ELR (cell line): Measurements from ENCODE around the gene OR1D2.
"Not testable (repeated sequence)": the region's sequence is repeated elsewhere in the genome, so short reads cannot be mapped to it uniquely, and the experiment has no call there.

ENCODE experiments used
- DNase-seq: peaks from one replicate; pipeline ENCODE4 v3.0.0-alpha.2; 2015; ENCODE audit warnings: low read depth

OR1D2 gene

DNA sequence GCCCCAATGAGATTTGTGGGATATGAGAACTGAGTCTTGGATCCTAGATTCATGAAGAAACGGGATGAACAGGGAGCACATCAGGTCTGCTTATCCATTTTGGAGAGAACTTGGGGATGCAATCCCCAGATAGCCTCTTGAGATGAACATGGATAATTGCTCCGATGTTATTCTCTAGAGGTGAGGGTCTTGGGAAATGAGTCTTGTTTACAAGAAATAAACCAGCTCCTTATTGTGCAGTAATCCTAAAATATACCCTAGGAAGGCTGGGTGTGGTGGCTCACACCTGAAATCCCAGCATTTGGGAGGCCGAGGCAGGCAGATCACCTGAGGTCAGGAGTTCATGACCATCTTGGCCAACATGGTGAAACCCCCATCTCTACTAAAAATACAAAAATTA is at the start of gene OR1D2:
Gene OR1D2, minus strand, starts transcription at position 101 of the 400 bp plus-strand sequence. CDS start 11,426 bp downstream, outside the sequence.
- no peak for DNase-seq

DNA sequence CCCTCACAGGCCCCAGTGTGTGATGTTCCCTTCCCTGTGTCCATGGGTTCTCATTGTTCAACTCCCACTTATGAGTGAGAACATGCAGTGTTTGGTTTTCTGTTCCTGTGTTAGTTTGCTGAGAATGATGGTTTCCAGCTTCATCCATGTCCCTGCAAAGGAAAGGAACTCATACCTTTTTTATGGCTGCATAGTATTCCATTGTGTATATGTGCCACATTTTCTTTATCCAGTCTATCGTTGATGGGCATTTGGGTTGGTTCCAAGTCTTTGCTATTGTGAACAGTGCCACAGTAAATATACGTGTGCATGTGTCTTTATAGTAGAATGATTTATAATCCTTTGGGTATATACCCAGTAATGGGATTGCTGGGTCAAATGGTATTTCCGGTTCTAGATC is 33.3 kb upstream of the OR1D2 start:
- DNase-seq = not testable (repeated sequence)

DNA sequence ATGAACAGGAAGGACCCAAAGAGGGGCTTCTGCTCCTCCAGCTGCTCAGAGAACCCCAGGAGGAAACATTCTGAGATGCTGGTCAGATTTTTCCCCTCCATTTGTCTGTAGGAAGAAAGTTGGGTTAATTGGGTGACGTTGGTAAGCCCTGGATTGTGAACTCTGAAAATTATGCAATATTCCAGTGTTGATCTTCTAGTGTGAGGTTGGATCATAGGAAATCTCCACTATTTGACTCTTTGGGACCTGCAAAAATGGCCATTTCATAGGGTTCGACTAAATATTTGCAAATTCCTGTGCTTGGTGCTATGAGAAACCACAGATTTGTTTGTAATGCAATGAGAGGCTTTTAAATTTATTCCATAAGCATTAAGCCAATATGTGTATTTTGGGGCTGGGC is 23.2 kb upstream of the OR1D2 start, which contains the start of gene OR1G1:
Gene OR1G1, minus strand, starts transcription at position 101 of the 400 bp plus-strand sequence. Its CDS starts 0 bp downstream, at position 101.
- DNase-seq = no peak

DNA sequence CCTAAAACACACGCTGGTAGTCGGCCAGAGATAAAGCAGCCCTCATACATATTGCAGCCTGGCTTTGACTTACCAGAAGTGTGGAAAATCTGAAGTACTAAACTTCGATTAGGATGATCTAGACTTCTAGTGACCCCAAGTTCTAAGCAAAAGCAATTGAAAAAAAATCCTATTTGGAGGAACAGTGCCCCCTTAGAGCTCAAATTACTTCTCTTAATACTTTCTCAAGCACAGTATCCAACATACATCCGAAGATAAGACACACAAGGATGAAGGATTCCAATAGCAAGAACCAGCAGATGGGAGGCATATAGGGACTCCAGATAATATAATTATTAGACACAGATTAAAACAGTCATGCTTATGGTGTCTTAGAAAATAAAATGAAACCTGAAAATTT is 30.4 kb downstream of the OR1D2 start:
- DNase-seq = not testable (repeated sequence)

DNA sequence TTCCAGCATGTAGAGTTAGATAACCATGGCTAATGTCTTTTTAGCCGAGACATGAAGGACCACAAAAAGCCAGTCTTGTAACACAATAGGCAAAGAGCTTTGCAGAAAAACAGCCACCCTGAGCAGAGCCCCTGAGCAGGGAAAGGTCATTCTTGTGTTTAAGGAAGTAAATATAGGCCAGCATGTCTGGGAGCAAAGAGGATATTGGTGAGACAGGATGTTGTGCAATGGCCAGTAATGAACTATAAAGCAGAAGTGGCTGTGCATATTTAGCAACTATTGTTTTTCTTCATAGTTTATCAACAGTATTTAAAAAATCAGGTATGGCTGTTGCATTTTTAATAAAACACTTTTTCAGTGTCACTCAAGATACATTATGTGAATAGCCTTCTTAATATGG is 39.0 kb downstream of the OR1D2 start:
- DNase-seq = not testable (repeated sequence)

DNA sequence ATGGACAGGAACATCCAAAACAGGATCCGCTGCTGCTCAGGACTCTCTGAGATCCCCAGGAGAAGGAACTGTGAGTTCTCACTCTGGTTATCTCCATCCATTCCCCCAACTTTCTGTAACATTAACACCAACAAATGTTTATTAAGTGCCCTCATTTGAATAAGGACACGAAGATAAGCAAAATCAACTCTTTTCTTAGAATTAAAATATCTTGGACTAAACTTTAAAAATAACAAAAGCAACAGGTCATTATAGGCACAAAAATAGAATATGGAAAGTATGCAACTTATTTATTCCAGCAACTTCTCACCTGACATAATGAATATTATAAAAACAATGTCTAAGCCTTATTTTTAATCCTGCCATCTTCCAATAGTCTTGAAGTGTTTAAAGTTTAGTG is 40.7 kb downstream of the OR1D2 start, which contains the start of gene OR1D5:
Gene OR1D5, minus strand, starts transcription at position 101 of the 400 bp plus-strand sequence. Its CDS starts 0 bp downstream, at position 101.
- not testable (repeated sequence) for DNase-seq

- DNase-seq = not testable (repeated sequence)
Observed at GRCh38 chr17:3062824-3063377, 41.3 kb downstream of the OR1D2 start.

GRCh38 chr17:3054868-3055267 is 49.4 kb downstream of the OR1D2 start:
- not testable (repeated sequence) for DNase-seq

DNA sequence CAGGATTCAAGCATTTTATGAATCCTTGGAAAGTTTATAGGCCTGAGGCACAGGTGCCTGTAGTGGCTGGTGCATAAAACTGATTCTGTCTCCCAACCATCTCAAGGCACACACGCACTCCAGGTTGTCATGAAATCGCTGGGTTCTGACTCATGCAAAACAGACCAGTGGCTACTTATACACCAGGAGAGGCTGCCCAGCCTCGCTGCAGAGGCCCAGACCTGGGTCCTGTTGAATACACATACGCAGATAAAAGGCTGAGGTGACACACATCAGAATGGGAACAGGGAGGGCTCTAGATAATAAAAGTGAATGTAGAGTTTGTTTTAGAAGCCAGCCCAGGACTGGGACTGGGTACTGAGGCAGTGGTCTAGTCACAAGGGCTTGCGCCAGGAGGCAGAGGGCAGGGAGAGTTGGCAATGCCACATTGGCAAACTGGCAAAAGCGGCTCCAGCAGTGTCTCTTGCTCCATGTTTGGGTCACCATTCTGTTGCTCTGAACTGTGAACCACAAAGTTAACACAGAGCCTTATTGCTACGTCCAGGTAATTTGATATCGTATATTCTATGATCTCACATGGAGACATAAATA is 54.4 kb downstream of the OR1D2 start:
- no peak for DNase-seq

DNA sequence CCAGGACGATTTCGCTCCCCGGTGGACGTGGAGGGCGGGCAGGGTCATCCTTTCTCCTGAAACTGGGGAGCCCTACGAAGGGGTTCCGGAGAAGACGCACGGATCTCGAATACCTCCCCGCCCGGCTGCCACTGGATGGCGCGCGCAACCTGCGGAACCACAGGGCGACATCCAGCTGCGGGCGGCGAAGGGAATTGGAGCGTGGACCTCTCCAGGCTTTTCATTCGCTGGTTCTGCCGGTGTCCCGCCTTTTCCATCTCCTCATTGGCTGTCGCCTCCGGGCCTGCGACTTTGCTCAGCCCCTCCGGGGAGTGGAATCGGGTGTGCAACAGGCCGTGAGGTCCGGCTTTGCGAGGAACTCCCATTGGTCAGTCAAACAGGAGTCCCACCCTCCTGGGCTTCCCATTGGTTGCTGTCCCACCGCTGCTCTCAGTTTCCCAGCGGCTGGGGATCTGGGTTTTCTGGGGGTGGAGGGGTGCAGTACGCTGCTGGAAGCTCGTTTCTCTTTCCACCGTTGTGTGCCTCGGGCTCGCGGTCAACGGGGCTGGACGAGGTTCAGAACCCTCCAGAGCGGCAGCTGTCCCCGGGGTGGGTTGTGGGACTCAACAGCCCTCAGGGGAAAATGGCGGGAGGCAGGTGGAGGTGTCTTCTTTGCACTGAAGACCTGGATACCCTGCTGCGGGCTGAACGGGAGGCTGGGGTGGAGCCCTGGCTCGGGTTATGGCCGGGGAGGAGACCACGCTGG is 55.3 kb downstream of the OR1D2 start:
- DNase-seq = peak; percentile 86

DNA sequence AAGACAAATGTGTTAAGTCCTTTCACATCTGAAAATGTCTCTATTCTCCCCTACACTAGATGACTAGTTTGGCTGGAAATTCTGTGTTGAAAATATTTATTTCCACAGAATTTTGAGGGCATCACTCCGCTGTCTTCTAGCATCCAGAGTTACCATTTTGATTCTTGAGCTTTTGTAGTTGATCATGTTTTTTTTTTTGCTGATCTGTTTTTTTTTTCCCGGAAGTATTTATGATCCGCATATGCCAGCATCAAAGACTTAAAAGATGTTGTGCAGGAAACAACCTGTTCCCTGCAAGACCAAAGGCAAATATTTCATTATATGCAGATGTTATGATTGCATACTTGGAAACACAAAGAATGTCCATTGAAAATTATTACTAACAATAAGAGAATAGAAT is 57.5 kb downstream of the OR1D2 start:
- DNase-seq = no peak

DNA sequence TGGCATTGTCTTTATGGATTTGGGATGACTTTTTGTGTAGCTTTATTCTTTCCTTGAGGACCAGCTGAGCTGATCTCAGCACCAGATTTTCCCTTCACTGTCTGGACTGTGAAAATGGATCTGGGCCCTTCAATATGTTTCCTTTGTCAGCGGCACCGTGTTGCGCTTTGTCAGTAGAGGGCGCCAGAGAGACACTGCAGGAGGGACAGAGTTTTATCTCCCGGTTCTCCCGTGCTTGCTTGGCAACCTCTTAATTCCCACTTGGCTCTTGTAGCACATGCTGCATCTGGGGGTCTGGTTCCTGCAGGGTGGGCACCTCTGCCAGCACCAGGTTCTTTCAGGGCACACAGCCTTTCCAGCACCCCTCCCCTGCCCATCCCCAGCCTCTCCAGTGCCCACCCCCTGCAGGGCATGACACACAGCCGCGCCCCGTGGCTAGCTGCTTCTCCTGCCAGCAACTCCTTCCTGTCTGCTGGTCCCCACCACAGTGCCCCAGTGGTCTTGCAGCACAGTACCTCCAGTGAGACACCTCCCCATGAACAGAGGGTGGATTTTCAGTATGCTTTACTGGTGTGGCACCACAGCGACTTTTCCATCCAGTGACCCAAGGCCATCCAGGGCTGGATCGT is 60.4 kb downstream of the OR1D2 start:
- peak; percentile 19 for DNase-seq

- DNase-seq = no peak
Observed at GRCh38 chr17:3040882-3041281, 63.3 kb downstream of the OR1D2 start.

DNA sequence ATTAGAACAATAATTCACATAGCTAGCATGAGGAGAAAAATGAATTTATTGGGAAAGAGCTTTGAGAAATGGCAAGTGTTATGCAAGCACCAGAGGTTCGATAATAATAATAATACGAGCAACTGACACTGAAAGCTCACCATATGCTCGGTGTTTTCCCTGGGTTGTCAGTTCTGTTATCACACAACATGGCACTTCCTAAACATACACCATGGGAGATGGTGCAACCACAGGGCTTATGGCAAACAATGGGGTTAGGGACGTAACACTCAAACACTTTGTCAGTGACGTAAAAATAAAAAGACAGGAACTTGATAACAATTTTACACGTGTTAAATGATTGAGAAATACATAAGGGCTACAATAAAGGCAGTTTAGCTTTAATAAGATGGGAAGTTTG is 64.5 kb downstream of the OR1D2 start:
- no peak for DNase-seq

DNA sequence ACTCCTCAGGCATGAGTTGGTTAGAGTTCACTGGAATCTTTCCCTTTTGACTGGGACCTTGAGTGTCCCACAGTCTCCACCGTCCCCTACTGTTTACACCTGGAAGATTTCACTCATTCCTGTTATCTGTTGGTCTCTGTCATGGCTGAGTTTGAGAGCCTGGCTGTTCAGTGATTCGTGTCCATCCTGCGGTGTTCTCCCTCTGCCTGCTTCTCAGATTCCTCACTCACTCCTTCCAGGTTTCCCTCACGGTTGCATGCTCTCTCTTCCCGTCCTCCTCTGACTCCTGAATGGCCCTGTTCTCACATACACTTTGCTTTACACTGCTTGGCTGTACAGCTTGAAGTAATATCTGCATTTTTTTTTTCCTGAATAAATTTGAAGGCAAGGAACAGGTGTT is 65.3 kb downstream of the OR1D2 start:
- DNase-seq = no peak
